ENCODE measurements around the gene CACHD1.

- TF ChIP-seq, protein P1, sequence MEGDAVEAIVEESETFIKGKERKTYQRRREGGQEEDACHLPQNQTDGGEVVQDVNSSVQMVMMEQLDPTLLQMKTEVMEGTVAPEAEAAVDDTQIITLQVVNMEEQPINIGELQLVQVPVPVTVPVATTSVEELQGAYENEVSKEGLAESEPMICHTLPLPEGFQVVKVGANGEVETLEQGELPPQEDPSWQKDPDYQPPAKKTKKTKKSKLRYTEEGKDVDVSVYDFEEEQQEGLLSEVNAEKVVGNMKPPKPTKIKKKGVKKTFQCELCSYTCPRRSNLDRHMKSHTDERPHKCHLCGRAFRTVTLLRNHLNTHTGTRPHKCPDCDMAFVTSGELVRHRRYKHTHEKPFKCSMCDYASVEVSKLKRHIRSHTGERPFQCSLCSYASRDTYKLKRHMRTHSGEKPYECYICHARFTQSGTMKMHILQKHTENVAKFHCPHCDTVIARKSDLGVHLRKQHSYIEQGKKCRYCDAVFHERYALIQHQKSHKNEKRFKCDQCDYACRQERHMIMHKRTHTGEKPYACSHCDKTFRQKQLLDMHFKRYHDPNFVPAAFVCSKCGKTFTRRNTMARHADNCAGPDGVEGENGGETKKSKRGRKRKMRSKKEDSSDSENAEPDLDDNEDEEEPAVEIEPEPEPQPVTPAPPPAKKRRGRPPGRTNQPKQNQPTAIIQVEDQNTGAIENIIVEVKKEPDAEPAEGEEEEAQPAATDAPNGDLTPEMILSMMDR (IDR thresholded peaks at IDR 0.05), result no peak
- no peak for TF ChIP-seq POLR2A (IDR thresholded peaks at IDR 0.05)
Measured at GRCh38 chr1:64727861-64728260, 257.9 kb downstream of the CACHD1 start.
